Posterior vena cava (tissue), 2 donors: ENCODE results near the gene CS. TPM values are rescaled to one million over a fixed set of nuclear protein-coding genes. Genes with fewer than 3 reads are reported as not detected.
A peak's percentile ranks its signal among the peaks of the same experiment; 100 is the strongest.
"Not testable (repeated sequence)": the region's sequence is repeated elsewhere in the genome, so short reads cannot be mapped to it uniquely, and the experiment has no call there.

Experiments
- DNase-seq: peaks from one replicate; pipeline ENCODE4 v3.0.0-alpha.2; 2020; ENCODE audit warnings: low spot score
- intact Hi-C, 2 donors: fragments of 100-400 bp; cut with DNase I; formaldehyde crosslinking; loops; one replicate each; pipeline versions ENCODE4 v1.14.1 to v1.14.2; 2022 to 2023
- total RNA-seq, 2 donors: library from RNA; stranded (reverse); fragmentation: NEBNext Ultra II Directional; extraction: Animal tissue kit (Norgen Biotek cat#: 25700); gene quantifications; one replicate each; pipeline ENCODE4 v1.2.1, GENCODE V29; 2021
- donor health status: DM: yes; HTN: yes; CAD: no.
- donor health status: DM: yes; HTN: yes; CAD: no.

CS gene
- total RNA-seq, 2 donors from 2014 or later = 109 to 115 TPM

DNA sequence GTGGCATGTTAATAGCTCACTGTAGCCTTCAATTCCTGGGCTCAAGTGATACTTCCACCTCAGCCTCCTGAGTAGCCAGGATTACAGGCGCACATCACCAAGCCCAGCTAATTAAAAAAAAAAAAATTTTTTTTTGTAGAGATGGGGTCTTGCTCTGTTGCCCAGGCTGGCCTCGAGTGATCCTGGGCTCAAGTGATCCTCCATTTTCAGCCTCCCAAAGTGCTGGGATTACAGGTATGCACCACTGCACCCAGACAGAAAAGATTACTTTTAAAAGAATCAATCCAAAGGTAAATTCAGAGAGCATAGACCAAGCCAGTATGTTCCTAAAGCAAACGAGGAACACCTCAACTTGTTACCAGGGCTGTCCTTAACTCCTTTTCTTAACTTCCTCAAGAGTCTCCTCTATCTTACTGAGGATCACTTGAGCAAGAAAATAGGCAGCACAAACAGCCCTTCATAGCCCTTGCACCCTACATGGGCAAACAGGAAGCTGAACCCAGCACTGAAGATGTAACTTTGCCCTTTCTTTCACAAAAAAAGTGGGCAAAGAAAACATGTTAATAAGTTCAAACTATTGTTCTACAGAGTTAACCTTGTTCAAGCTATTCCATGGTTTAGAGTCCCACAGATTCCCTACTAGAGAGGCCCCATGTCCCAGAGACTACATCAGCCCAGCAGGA is 11.3 kb downstream of the CS start:
- intact Hi-C loops = no loop called here
- no peak for DNase-seq

GRCh38 chr12:56286044-56286830 is 13.9 kb downstream of the CS start:
- intact Hi-C loops = no loop called here
- DNase-seq = no peak

- intact Hi-C loops, DNase-seq: not testable (repeated sequence)
Measured at GRCh38 chr12:56284263-56284662, 15.9 kb downstream of the CS start.

DNA sequence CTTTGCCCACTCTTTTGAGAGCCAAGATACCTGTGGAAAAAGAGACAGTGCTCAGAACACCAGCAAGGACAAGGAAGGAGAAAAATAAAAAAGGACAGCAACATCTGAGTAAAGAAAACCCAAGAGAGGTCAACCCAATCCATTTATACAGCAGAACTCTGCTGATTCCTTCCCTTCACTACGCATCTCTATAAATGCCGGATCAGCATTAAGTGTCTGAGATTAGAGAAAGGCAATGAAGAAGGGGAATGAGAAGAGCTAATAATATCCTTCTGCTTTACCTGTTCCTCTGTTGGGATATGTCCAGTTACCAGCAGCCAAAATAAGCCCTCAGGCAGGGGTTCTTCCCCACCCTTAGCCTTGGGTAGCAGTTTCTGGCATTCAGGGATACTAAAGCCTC is 17.6 kb downstream of the CS start:
- intact Hi-C loops = no loop called here

GRCh38 chr12:56282030-56282429 is 18.1 kb downstream of the CS start:
- intact Hi-C loops = no loop called here

More for the DNA sequence above, 17.6 kb downstream of the CS start:
- no peak for DNase-seq

GRCh38 chr12:56280849-56281248 is 19.3 kb downstream of the CS start:
- intact Hi-C loops = no loop called here

More at GRCh38 chr12:56282030-56282429, 18.1 kb downstream of the CS start:
- no peak for DNase-seq

GRCh38 chr12:56278905-56279304 is 21.2 kb downstream of the CS start:
- DNase-seq = peak; percentile 2
- intact Hi-C loops = no loop called here

More at GRCh38 chr12:56280849-56281248, 19.3 kb downstream of the CS start:
- DNase-seq = peak; percentile 23

GRCh38 chr12:56274299-56274698 is 25.8 kb downstream of the CS start:
- intact Hi-C loops = no loop called here
- DNase-seq = no peak

- DNase-seq = peak; percentile 4
- intact Hi-C loops = not testable (repeated sequence)
Measured at GRCh38 chr12:56272468-56272867, 27.7 kb downstream of the CS start.

GRCh38 chr12:56271031-56271430 is 29.1 kb downstream of the CS start:
- no peak for DNase-seq
- intact Hi-C loops = no loop called here

- intact Hi-C loops = no loop called here
- no peak for DNase-seq
Measured at GRCh38 chr12:56267443-56268071, 32.6 kb downstream of the CS start.

GRCh38 chr12:56266693-56267442 is 33.3 kb downstream of the CS start, which contains the start of gene COQ10A:
Gene COQ10A (plus strand): TSS chr12:56266942. CDS start chr12:56267119, 177 bp downstream.
- intact Hi-C loops = no loop called here
- DNase-seq = peak; percentile 96

GRCh38 chr12:56266068-56266692 is 34.0 kb downstream of the CS start:
- intact Hi-C loops = not testable (repeated sequence)
- DNase-seq = peak; percentile 62

- intact Hi-C loops = loop anchor here in 1 of 2 donors (5.0 kb wide), 1 partner anchor 71 kb away; no protein-coding TSS in a partner anchor
Measured at GRCh38 chr12:56262955-56263354, 37.2 kb downstream of the CS start.

DNA sequence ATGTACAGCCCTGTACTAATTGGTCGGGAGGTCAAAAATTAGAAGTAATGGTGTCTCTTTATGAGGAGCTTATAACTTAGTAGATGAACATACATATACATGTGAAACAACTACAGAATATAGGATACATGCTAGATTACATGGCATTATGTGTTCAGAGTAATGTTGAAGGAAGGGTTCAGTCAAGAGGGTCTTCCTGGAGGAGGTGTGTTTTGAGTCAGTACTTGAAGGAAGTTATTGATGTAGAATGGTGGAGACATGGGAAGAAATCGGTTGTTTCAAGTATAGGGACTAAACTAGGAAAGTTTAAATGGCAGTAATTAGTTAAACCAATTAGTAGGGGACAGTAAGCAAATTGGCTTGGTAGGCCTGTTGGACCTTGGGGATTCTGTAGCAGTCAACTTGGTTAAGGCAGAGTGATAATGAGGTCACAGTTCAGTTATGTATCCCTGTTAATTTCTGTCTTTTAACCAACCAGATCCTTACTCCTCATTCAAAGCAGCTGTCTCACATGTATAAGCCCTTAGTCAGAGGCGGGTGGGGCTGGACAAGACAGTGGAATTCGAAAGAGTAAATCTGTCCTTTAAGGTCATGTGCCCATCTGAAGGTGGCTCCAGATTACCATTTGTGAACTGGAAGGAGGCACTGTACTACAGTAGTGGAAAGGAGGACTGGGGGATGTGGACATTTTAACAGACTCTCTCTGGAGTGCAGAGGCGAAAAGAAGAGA is 38.5 kb downstream of the CS start:
- intact Hi-C loops = loop anchor here in 1 of 2 donors (5.0 kb wide), 1 partner anchor 69 kb away; no protein-coding TSS in a partner anchor
- no peak for DNase-seq

More at GRCh38 chr12:56262955-56263354, 37.2 kb downstream of the CS start:
- DNase-seq = not testable (repeated sequence)

DNA sequence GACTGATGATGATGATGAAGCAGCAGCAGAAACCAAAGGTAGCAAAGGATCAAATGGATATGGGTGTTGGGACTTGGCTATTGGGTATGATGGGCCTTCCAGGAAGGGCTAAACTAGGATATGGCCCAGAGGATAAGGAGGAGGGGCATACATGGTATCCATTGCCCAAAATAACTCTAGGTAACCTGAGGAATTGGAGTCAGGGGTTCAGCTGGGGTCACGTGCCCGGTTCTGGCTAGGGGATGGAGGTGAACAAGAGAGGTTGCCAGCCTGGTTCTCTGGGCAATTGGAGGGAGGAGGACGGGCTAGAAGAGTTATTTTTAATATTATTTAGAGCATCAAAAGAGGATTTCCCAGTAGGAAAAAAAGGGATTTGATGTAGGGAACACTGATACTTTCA is 39.2 kb downstream of the CS start:
- no peak for DNase-seq
- intact Hi-C loops = loop anchor here in 1 of 2 donors (5.0 kb wide), 1 partner anchor 69 kb away; no protein-coding TSS in a partner anchor

GRCh38 chr12:56260380-56260779 is 39.8 kb downstream of the CS start:
- intact Hi-C loops = loop anchor here in 1 of 2 donors (5.0 kb wide), 1 partner anchor 68 kb away; no protein-coding TSS in a partner anchor
- DNase-seq = no peak

DNA sequence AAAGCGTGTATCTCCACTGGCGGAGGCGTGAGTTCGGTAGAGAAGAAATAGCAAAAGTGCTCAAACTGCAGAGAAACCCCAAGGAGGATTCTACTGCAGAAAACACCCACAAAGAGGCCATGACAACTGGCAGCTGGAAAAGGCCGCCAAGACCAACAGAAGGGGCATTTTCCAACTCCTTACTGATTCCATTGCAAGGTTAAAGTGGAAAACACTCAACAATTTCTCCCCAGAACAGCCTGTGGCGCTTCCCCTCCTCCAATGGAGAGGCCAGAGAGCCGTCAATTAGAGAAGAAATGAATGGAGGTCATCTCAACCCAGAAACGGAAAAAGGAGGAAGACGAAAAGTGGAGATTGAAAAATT is 41.3 kb downstream of the CS start:
- intact Hi-C loops = no loop called here
- DNase-seq = no peak
